ENCODE measurements around the gene SHANK1.

The SHANK1 gene

GRCh38 chr19:50624949-50625600, 94.5 kb downstream of the SHANK1 start:
- TF ChIP-seq TCF12 (IDR thresholded peaks at IDR 0.05; ENCODE audit: low read depth), result no peak
- no peak for TF ChIP-seq CREB1 (IDR thresholded peaks at IDR 0.05; ENCODE audit: low read depth)
- TF ChIP-seq EGR1 (IDR thresholded peaks at IDR 0.05), result no peak
- no peak for TF ChIP-seq MAX (IDR thresholded peaks at IDR 0.05)
- TF ChIP-seq YY1 (IDR thresholded peaks at IDR 0.05; ENCODE audit: low read depth), result no peak
- no peak for TF ChIP-seq TEAD4 (IDR thresholded peaks at IDR 0.05)
- TF ChIP-seq ZBTB7A (IDR thresholded peaks at IDR 0.05; ENCODE audit: low read depth), result no peak
- TF ChIP-seq FOXM1 (IDR thresholded peaks at IDR 0.05; ENCODE audit: borderline replicate concordance, low read depth), result no peak
- no peak for TF ChIP-seq TAF1 (IDR thresholded peaks at IDR 0.05; ENCODE audit: low read depth)

Data from Ishikawa (cell line).